Pulmonary artery endothelial cell (primary cell): ENCODE results near the gene WNT3. TPM values are rescaled to one million over a fixed set of nuclear protein-coding genes. Genes with fewer than 3 reads are reported as not detected.

Experiments
- DNase-seq: peaks from one replicate; pipeline ENCODE4 v3.0.0-alpha.2; 2011; ENCODE audit warnings: low read depth, low spot score
- total RNA-seq: library from RNA; depleted of rRNA; stranded (reverse); fragments of >200 nt; gene quantifications from 2 replicates; pipeline ENCODE4 v1.2.3, GENCODE V29; 2014

The WNT3 gene
- total RNA-seq, 1 donor from 2014 or later, result 2.0 TPM

GRCh38 chr17:46836500-46836899 lies 18.0 kb upstream of the WNT3 start:
- DNase-seq, result no peak

GRCh38 chr17:46834846-46835245 lies 16.4 kb upstream of the WNT3 start:
- no peak for DNase-seq

GRCh38 chr17:46833840-46834208 lies 15.3 kb upstream of the WNT3 start:
- no peak for DNase-seq

GRCh38 chr17:46832945-46833839 lies 14.7 kb upstream of the WNT3 start:
- DNase-seq, result no peak

DNA sequence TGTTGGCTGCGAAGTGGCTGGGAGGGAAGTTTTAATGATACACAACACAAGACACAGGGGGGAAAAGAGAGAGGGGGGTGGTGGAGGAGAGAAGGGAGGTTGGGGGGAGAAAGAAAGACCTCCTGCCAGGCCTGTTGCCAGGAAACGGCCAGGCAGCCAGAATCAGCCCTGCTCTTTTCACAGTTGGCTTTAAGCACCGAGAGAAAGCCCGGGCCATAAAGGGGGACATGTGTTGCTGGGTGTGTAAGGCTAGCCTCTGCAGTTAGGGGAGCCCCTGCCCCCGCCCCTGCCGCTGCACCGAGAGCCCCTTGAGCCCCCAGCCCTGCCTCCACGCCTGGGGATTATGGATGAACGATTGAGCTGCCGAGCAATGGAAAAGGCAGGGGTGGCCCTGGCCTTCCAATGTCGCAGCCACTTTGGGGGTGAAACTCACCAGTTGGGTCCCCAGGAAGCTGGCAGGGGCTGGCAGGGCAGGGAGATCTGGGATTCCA lies 13.9 kb upstream of the WNT3 start:
- DNase-seq, result no peak

- no peak for DNase-seq
These were observed 13.3 kb upstream of the WNT3 start for GRCh38 chr17:46831573-46832330.

DNA sequence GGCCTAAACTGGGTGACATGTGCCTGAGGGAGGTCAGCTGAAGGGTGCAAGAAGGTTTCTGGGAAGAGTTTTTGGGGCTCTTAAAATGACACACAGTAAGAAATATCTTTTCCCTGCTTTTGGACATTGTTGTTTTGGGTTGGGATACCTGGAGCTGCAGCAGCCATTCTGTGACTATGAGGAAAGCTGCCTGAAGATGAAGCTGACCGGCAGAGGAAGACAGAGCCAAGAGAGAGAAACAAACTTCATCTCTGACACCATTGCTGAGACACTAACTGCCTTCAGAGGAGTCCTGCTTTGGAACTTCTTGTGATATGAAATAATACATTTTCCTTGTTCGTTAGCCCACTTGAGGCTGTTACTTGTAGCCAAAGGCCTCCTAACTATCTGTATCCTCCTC lies 8.8 kb upstream of the WNT3 start:
- DNase-seq, result no peak

DNA sequence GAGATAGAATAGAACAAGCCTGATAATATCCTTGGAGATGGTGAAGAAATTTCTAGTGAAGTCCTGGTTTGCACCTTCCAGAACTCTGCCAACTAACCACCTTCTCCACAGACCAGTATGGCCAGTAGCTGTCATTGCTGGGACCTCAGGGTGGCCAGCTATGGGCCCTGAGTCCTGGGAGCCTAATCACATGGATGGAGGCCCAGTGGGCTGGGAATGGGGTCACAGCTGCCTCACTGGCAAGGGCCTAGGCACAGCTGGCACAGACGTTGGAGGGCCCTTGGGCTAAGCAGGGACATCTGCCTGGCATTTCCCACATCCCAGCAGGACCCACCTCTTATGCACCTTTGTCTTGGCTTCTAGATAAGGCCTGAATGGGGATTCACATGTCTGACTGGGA lies 7.6 kb upstream of the WNT3 start:
- no peak for DNase-seq

- no peak for DNase-seq
These were observed 5.2 kb upstream of the WNT3 start for GRCh38 chr17:46823657-46824056.

- DNase-seq, result no peak
These were observed 4.0 kb upstream of the WNT3 start for GRCh38 chr17:46822388-46822921.

DNA sequence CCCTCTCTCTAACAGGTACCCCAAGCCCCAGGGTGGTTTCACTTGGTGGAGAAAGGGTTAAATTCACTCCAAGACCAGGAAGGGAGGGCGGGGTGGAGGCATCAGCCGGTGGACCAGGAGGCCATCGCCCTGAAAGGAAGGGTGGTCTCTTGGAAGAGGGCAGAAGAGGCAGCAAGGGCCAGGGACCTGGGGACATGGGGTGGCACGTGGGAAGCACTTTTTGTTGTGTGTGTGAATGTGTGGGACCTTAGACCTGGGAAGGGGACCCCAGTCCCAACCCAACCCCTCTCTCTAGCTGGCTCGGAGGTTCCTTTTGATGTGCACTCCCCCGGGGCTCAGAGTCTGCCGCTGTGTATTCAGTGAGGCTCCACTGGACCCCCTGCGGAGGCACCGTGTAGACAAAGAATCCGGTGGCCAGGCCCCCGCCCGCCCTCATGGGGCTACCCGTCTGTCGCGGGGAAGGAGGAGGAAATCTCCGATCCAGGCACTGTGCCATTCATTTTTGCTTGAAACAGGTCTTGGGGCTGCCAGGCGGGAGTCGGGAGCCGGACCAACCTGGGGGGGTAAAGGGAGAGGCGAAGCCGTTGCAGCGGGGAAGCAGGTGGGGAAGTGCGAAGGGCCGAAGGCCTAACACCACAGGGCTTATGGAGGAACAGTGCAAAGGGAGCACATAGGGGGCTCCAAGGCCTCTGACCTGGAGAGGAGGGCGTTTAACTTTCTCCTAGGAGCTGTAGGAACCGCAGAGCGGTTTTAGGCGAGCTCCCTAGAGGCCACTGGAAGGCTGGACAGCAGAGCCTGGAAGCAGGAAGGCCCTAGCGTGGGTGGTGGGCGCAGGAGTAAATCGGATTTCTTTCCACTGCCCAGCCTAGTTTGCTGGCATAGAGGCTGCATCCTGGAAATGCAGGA lies 3.2 kb upstream of the WNT3 start:
- no peak for DNase-seq

DNA sequence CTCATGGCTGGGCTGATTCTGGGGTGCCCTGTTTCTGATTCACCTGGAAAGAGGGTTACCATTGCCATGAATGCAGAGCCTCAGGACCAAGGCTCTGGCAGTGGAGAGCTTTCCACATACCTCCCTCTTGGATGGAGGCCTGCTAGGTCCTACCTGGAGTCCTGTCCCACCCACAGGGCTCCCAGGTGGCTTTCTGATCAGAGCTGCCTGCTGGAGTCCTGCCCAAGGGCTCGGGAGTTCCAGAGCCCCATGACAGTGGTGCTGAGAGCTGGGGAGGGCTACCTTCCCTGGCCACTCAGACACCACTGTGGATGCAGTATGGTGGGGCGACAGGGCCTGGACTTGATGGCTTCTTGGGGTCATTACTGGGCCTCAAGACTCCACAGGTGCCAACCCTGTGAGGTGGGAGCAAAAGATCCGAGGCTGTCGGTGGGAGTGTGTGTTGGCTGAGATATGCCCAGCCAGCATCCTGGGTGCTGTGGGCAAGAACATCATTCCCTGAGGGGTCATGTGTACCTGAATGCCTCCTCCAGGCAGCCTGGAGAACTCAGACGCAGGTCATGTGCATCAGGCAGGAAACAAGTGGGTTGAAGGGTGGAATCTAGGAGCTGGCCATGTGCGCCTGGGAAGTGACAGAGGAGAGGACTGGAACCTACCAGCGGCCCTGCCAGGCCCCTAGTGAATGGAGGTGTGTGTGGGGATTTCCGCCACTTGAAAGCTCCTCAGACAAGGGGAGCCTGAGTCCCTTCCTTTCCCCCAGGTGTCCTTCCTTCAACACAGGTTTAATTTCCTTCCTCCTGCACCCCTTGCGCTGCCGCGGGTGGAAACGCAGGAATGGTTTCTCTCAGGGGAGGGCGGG lies 2.3 kb upstream of the WNT3 start:
- DNase-seq, result no peak

DNA sequence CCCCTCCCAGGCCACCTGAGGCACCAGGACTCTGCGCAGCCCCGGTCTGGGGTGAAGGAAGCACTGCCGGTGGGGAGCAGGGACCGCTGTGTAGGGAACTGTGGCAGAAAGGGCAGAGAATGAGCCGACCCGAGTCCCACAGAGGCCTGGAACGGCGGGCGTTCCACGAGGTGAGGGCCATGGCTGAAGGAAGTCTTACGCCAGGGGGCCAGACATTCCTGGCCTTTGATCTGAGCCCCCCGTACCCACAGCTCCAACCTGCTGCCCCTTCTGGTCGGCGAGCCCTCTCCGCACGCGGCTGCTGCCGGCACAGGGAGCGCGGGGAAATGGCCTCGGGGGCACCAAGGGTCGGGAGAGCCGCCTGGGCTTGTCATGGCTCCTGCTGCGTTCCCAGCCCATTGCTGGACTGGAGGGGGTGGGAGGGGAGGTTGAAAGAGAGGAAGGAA lies 1.4 kb upstream of the WNT3 start:
- DNase-seq, result no peak

GRCh38 chr17:46818929-46819859 lies 702 bp upstream of the WNT3 start:
- no peak for DNase-seq

DNA sequence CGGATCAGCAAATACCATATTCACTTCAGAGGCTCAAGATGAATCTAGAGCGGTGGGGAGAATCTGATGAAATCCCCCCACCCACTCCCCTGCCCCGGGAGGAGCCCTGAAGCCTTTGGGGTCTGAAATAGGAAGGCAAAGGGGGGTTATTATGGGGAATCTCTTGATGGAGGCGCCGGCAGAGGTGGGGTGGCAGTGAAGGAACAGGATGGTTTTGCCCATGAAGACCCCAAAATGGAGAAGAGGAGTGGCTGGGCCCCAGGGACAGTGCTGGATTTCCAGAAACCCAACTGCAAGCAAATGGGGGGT lies 637 bp downstream of the WNT3 start:
- DNase-seq, result no peak

GRCh38 chr17:46817151-46817900 lies 1.2 kb downstream of the WNT3 start:
- DNase-seq, result no peak

DNA sequence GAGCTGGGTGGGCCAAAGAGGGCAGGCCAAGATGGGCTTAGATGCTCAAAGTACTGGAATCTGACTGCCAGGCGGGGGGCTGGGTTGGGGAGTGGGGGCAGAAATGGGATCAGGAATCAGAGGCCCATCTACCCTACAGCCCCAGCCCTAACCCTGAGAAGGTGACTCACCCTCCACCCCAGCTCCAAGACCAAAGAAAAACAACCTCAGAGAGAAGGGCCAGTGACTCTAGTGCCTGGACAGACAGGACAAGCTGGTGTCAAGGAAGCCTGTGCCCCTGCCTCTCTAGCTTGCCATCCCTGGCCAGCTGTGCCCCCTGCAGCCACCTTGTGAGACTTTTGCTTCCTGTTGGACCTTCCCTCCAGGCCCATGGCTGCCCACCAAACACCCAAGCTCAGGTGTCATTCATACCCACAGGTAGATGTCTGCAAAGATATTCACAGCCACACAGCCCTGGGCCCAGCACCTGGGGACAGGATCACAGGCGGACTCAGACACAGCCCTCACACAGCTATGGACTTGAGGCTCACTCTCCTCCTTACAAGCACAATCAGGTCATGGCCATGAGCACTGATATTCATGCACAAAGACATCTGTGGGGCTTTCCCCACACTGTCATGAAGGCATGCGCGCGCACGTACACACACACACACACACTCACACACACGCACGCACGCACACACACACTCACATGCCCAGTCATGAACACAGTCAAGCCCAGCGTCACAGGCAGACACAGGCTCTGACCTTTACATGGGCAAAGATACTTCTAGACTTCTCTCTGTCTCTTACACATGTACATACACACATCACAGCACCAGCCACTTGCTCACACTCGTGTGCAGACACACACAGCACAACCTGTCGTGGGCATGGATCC lies 2.8 kb downstream of the WNT3 start:
- DNase-seq, result no peak

- no peak for DNase-seq
These were observed 4.0 kb downstream of the WNT3 start for GRCh38 chr17:46814446-46814845.
